Transverse colon (tissue), 4 donors: ENCODE results near the gene LCN12. TPM values are rescaled to one million over a fixed set of nuclear protein-coding genes. Genes with fewer than 3 reads are reported as not detected.

Experiments
- DNase-seq: peaks from one replicate; pipeline ENCODE4 v3.0.0-alpha.2; 2019
- H3K27ac ChIP-seq, 4 donors: fragments of 200-600 bp; sonication (generic); 2 replicates each; pipeline ENCODE4 v1.5.1; 2016 to 2018; ENCODE audit warnings: inconsistent platforms in 4 of 4
- H3K27me3 ChIP-seq: fragments of 200-600 bp; sonication (generic); 2 replicates; pipeline ENCODE4 v1.5.1; 2017; ENCODE audit warnings: inconsistent platforms
- H3K36me3 ChIP-seq, 4 donors: fragments of 200-600 bp; sonication (generic); 2 replicates each; pipeline ENCODE4 v1.5.1; 2017 to 2019; ENCODE audit warnings: inconsistent platforms in 4 of 4
- H3K4me1 ChIP-seq, 4 donors: fragments of 200-600 bp; sonication (generic); 2 replicates each; pipeline ENCODE4 v1.5.1; 2017 to 2020; ENCODE audit warnings: inconsistent platforms in 4 of 4
- H3K4me3 ChIP-seq, 4 donors: fragments of 200-600 bp; sonication (generic); 1 replicate in 1 of 4; 2 replicates in 3 of 4; pipeline versions ENCODE4 v1.5.1 to v1.6.1; 2017 to 2019; ENCODE audit warnings: inconsistent platforms in 4 of 4
- H3K9me3 ChIP-seq, 2 donors: fragments of 200-600 bp; sonication (generic); 2 replicates each; pipeline ENCODE4 v1.5.1; 2017 to 2019; ENCODE audit warnings: inconsistent platforms in 2 of 2
- CTCF ChIP-seq, 5 experiments: fragments of 200-600 bp in 3 of 5; fragments of 450-650 bp in 2 of 5; sonication (generic) in 3 of 5; IDR thresholded peaks; 1 replicate in 2 of 5; 2 replicates in 3 of 5; pipeline ENCODE4 v1.5.1; 2016 to 2017; ENCODE audit warnings: antibody characterized with exemption in 5 of 5, inconsistent platforms in 3 of 5, mild to moderate bottlenecking in 2 of 5, moderate library complexity in 1 of 5
- EP300 ChIP-seq: sonication (generic); formaldehyde crosslinking; IDR thresholded peaks from one replicate; pipeline ENCODE4 v1.6.1; 2017; ENCODE audit warnings: antibody characterized with exemption, low read depth
- POLR2A ChIP-seq: fragments of 450-650 bp; IDR thresholded peaks from one replicate; pipeline ENCODE4 v1.6.1; 2016; ENCODE audit warnings: antibody characterized with exemption, mild to moderate bottlenecking, moderate library complexity
- POLR2AphosphoS5 ChIP-seq, 3 donors: sonication (generic); formaldehyde crosslinking; IDR thresholded peaks; one replicate each; pipeline ENCODE4 v1.6.1; 2016; ENCODE audit warnings: antibody characterized with exemption in 3 of 3
- WGBS, 2 donors: methylation state at CpG; one replicate each; pipeline ENCODE4 v1.1.5; 2018; ENCODE audit warnings: low coverage in 1 of 2; 5-methylcytosine and 5-hydroxymethylcytosine counted together
- in situ Hi-C, 4 donors: fragments of 200-750 bp; cut with MboI; loops; one replicate each; pipeline versions ENCODE4 v1.15.0 to v1.15.1; 2017; ENCODE audit warnings: low sequenced_read_pairs in 3 of 4, low pct_ligation_motif_present in 1 of 4, low pct_unique_long_range_greater_than_20kb in 1 of 4
- intact Hi-C: fragments of 100-400 bp; cut with DNase I; formaldehyde crosslinking; loops from one replicate; pipeline ENCODE4 v1.15.1; 2023; ENCODE audit warnings: low total_unique reads
- total RNA-seq, 4 donors: library from RNA; depleted of rRNA; stranded (reverse); fragments of >200 nt; gene quantifications; one replicate each; pipeline ENCODE4 v1.1.0, GENCODE V29; 2016

LCN12 gene
- total RNA-seq, 4 donors from 2014 or later, result 1.2 to 52.7 (median 5.5) TPM

- no peaks in the 10 kb centered on the region for H3K36me3 ChIP-seq
- H3K4me3 ChIP-seq, result no peak overlapping the region
- DNase-seq, result no peak
- in situ Hi-C loops, result no loop called here
- intact Hi-C loops, result no loop called here
- 75 to 94% methylated on average over 3 to 11 of the region's 11 CpGs for WGBS, 2 donors
- TF ChIP-seq POLR2AphosphoS5 (IDR thresholded peaks at IDR 0.05), result no peak
- no peak for TF ChIP-seq POLR2A
- TF ChIP-seq CTCF (IDR thresholded peaks at IDR 0.05), result no peak
- TF ChIP-seq EP300, result no peak
- H3K9me3 ChIP-seq, result no peaks in the 10 kb centered on the region
- H3K27me3 ChIP-seq, result peaks cover 45% of the 10 kb centered on the region
- H3K4me1 ChIP-seq, result peaks cover 0 to 5% (median 0%) of the 10 kb centered on the region in 4 donors
- H3K27ac ChIP-seq, result no peak overlapping the region
These were observed 31.7 kb downstream of the LCN12 start for GRCh38 chr9:136983656-136984314.

GRCh38 chr9:136984464-136985026, 32.5 kb downstream of the LCN12 start:
- WGBS, 2 donors, result 66% methylated on average over 26 of the region's 29 CpGs; no CpG with 5 or more reads in 1 of the 2 donors
- in situ Hi-C loops, result no loop called here
- Histone ChIP-seq H3K27ac (no peak overlapping the region), H3K4me3 (no peak overlapping the region), H3K36me3 (no peaks in the 10 kb centered on the region), H3K9me3 (no peaks in the 10 kb centered on the region), H3K4me1 (peaks cover 0 to 5% (median 0%) of the 10 kb centered on the region in 4 donors), H3K27me3 (peaks cover 45% of the 10 kb centered on the region)
- DNase-seq, result no peak
- intact Hi-C loops, result no loop called here
- no peak for TF ChIP-seq EP300
- TF ChIP-seq CTCF (IDR thresholded peaks at IDR 0.05), result no peak
- no peak for TF ChIP-seq POLR2A
- TF ChIP-seq POLR2AphosphoS5 (IDR thresholded peaks at IDR 0.05), result no peak

- 20% methylated on average over 12 of the region's 48 CpGs; no CpG with 5 or more reads in 1 of the 2 donors for WGBS, 2 donors
- Histone ChIP-seq H3K36me3 (no peaks in the 10 kb centered on the region), H3K27ac (no peak overlapping the region), H3K4me3 (no peak overlapping the region), H3K4me1 (peaks cover 0 to 5% (median 0%) of the 10 kb centered on the region in 4 donors), H3K27me3 (peaks cover 45% of the 10 kb centered on the region), H3K9me3 (no peaks in the 10 kb centered on the region)
- intact Hi-C loops, result no loop called here
- DNase-seq, result no peak
- in situ Hi-C loops, result no loop called here
- no peak for TF ChIP-seq POLR2A
- TF ChIP-seq EP300, result no peak
- no peak for TF ChIP-seq POLR2AphosphoS5 (IDR thresholded peaks at IDR 0.05)
- TF ChIP-seq CTCF (IDR thresholded peaks at IDR 0.05), result no peak
These were observed 33.0 kb downstream of the LCN12 start for GRCh38 chr9:136985027-136985602.

- intact Hi-C loops, result no loop called here
- Histone ChIP-seq H3K27ac (no peak overlapping the region), H3K4me3 (no peak overlapping the region), H3K4me1 (peaks cover 0 to 5% (median 0%) of the 10 kb centered on the region in 4 donors), H3K36me3 (no peaks in the 10 kb centered on the region), H3K27me3 (peaks cover 45% of the 10 kb centered on the region), H3K9me3 (no peaks in the 10 kb centered on the region)
- no peak for DNase-seq
- WGBS, 2 donors, result 43% methylated on average over 12 of the region's 33 CpGs; no CpG with 5 or more reads in 1 of the 2 donors
- in situ Hi-C loops, result no loop called here
- TF ChIP-seq POLR2A, result no peak
- TF ChIP-seq EP300, result no peak
- TF ChIP-seq CTCF (IDR thresholded peaks at IDR 0.05), result no peak
- no peak for TF ChIP-seq POLR2AphosphoS5 (IDR thresholded peaks at IDR 0.05)
These were observed 33.8 kb downstream of the LCN12 start for GRCh38 chr9:136985853-136986252.
